IMR-90 (cell line): ENCODE measurements around the gene MTERF1. TPM values are rescaled to one million over a fixed set of nuclear protein-coding genes. Genes with fewer than 3 reads are reported as not detected.

ENCODE experiments used
- ATAC-seq: fragments of 200-7000 bp; cut with Tn5 transposase; 2 replicates; pipeline ENCODE4 v1.9.1; 2020; ENCODE audit warnings: low read depth, mild to moderate bottlenecking, moderate library complexity
- BruUV-seq: library from RNA; stranded (reverse); fragments of 400-500 nt; replicated peaks from 2 replicates; lab custom pipeline; 2021; lab: Mats Ljungman, UMichigan
- CTCF ChIA-PET: fragments of 300-600 bp; formaldehyde crosslinking; extraction: SDS; loops from one replicate; lab custom pipeline; 2021; ENCODE audit warnings: antibody characterized with exemption; lab: Yijun Ruan, JAX
- POLR2A ChIA-PET: fragments of 300-600 bp; sonication (Branson Sonifier 250); formaldehyde crosslinking; loops from one replicate; lab custom pipeline; 2022; ENCODE audit warnings: antibody characterized with exemption; ENCODE audit not compliant: unreplicated experiment; lab: Charles Lee
- DNase-seq: peaks from one replicate; pipeline ENCODE4 v3.0.0; 2013
- H2AFZ ChIP-seq: replicated peaks from 2 replicates; pipeline ENCODE3; 2013; ENCODE audit warnings: low read length, mild to moderate bottlenecking; ENCODE audit not compliant: poor library complexity
- H2AK5ac ChIP-seq: 2 replicates; pipeline ENCODE4 v1.6.1; 2013; ENCODE audit warnings: low read depth, low read length, inconsistent platforms
- H2AK9ac ChIP-seq: replicated peaks from 2 replicates; pipeline ENCODE3; 2013; ENCODE audit warnings: mild to moderate bottlenecking, low read depth, low read length, moderate library complexity; ENCODE audit not compliant: poor library complexity
- H2BK120ac ChIP-seq: 2 replicates; pipeline ENCODE4 v1.6.1; 2013; ENCODE audit warnings: low read depth, low read length, inconsistent platforms
- H2BK15ac ChIP-seq: 3 replicates; pipeline ENCODE4 v1.6.1; 2013; ENCODE audit warnings: low read depth, low read length, inconsistent platforms
- H2BK20ac ChIP-seq: 2 replicates; pipeline ENCODE4 v1.6.1; 2013; ENCODE audit warnings: low read depth, mild to moderate bottlenecking, inconsistent platforms, low read length, moderate library complexity
- H2BK5ac ChIP-seq: 2 replicates; pipeline ENCODE4 v1.6.1; 2013; ENCODE audit warnings: mild to moderate bottlenecking, low read depth, low read length, inconsistent platforms; ENCODE audit not compliant: poor library complexity, severe bottlenecking
- H3K14ac ChIP-seq: replicated peaks from 2 replicates; pipeline ENCODE4 v1.6.1; 2013; ENCODE audit warnings: low read depth, low read length, inconsistent platforms
- H3K18ac ChIP-seq: 2 replicates; pipeline ENCODE4 v1.6.1; 2013; ENCODE audit warnings: low read depth, low read length, control low read depth
- H3K23ac ChIP-seq: 2 replicates; pipeline ENCODE4 v1.6.1; 2013; ENCODE audit warnings: low read depth, low read length, inconsistent platforms
- H3K27ac ChIP-seq: 2 replicates; pipeline ENCODE4 v1.5.1; 2013; ENCODE audit warnings: mild to moderate bottlenecking, control low read depth, low read length; ENCODE audit not compliant: insufficient read depth
- H3K27me3 ChIP-seq: 2 replicates; pipeline ENCODE4 v1.6.1; 2013; ENCODE audit warnings: low read length; ENCODE audit not compliant: control insufficient read depth, insufficient read depth
- H3K36me3 ChIP-seq: 2 replicates; pipeline ENCODE4 v1.6.1; 2013; ENCODE audit warnings: low read length, mixed read lengths; ENCODE audit not compliant: control insufficient read depth, insufficient read depth
- H3K4ac ChIP-seq: 2 replicates; pipeline ENCODE4 v1.6.1; 2013; ENCODE audit warnings: low read depth, low read length, inconsistent platforms
- H3K4me1 ChIP-seq: 2 replicates; pipeline ENCODE4 v1.6.1; 2013; ENCODE audit warnings: low read length, mixed read lengths; ENCODE audit not compliant: control insufficient read depth, insufficient read depth
- H3K4me2 ChIP-seq: 2 replicates; pipeline ENCODE4 v1.6.1; 2013; ENCODE audit warnings: low read depth, mild to moderate bottlenecking, control low read depth, low read length, moderate library complexity
- H3K4me3 ChIP-seq: 2 replicates; pipeline ENCODE4 v1.5.1; 2013; ENCODE audit warnings: low read depth, mild to moderate bottlenecking, control low read depth, low read length, moderate library complexity; ENCODE audit not compliant: insufficient read depth
- H3K56ac ChIP-seq: 2 replicates; pipeline ENCODE4 v1.6.1; 2013; ENCODE audit warnings: low read length, inconsistent platforms; ENCODE audit not compliant: insufficient read depth; ENCODE audit errors: extremely low read depth
- H3K79me1 ChIP-seq, 2 experiments: 2 replicates each; pipeline ENCODE4 v1.6.1; 2013; ENCODE audit warnings: low read length in 2 of 2, inconsistent platforms in 1 of 2, low read depth in 1 of 2
- H3K9ac ChIP-seq: 2 replicates; pipeline ENCODE4 v1.6.1; 2013; ENCODE audit warnings: low read depth, low read length, control low read depth
- H3K9me1 ChIP-seq: 2 replicates; pipeline ENCODE4 v1.6.1; 2013; ENCODE audit warnings: low read length, inconsistent platforms; ENCODE audit not compliant: insufficient read depth
- H3K9me3 ChIP-seq: 2 replicates; pipeline ENCODE4 v1.6.1; 2013; ENCODE audit warnings: low read length; ENCODE audit not compliant: control insufficient read depth, insufficient read depth
- H4K20me1 ChIP-seq: 2 replicates; pipeline ENCODE4 v1.6.1; 2013; ENCODE audit warnings: low read length, inconsistent platforms; ENCODE audit not compliant: insufficient read depth
- H4K5ac ChIP-seq: 2 replicates; pipeline ENCODE4 v1.6.1; 2013; ENCODE audit warnings: mild to moderate bottlenecking, low read depth, low read length, control low read depth
- H4K8ac ChIP-seq, 2 experiments: 2 replicates each; pipeline ENCODE4 v1.6.1; 2013; ENCODE audit warnings: low read depth in 2 of 2, low read length in 2 of 2, control low read depth in 1 of 2, inconsistent platforms in 1 of 2
- H4K91ac ChIP-seq: 2 replicates; pipeline ENCODE4 v1.6.1; 2013; ENCODE audit warnings: low read depth, low read length, inconsistent platforms; ENCODE audit not compliant: insufficient read depth
- BHLHE40 ChIP-seq: fragments of 150-350 bp; IDR thresholded peaks from 2 replicates; pipeline ENCODE4 v1.6.1; 2016; ENCODE audit warnings: mild to moderate bottlenecking, low read depth, low read length
- CEBPB ChIP-seq: IDR thresholded peaks from 2 replicates; pipeline ENCODE4 v1.6.1; 2012; ENCODE audit warnings: low read depth, low read length, improper control_type of control experiment
- CHD1 ChIP-seq: IDR thresholded peaks from 2 replicates; pipeline ENCODE4 v1.6.1; 2012; ENCODE audit warnings: low read depth, low read length, improper control_type of control experiment
- FOS ChIP-seq: fragments of 150-350 bp; IDR thresholded peaks from 2 replicates; pipeline ENCODE4 v1.6.1; 2016; ENCODE audit warnings: low read depth, low read length
- MAZ ChIP-seq: IDR thresholded peaks from 2 replicates; pipeline ENCODE4 v1.6.1; 2012; ENCODE audit warnings: low read depth, mild to moderate bottlenecking, low read length, improper control_type of control experiment, moderate library complexity, borderline replicate concordance
- MXI1 ChIP-seq: IDR thresholded peaks from 2 replicates; pipeline ENCODE4 v1.6.1; 2012; ENCODE audit warnings: low read depth, mild to moderate bottlenecking, low read length, moderate library complexity, borderline replicate concordance
- POLR2A ChIP-seq: IDR thresholded peaks from 2 replicates; pipeline ENCODE4 v1.6.1; 2012; ENCODE audit warnings: mild to moderate bottlenecking, low read depth, low read length
- RAD21 ChIP-seq: IDR thresholded peaks from 2 replicates; pipeline ENCODE4 v1.6.1; 2012; ENCODE audit warnings: low read length, improper control_type of control experiment
- RCOR1 ChIP-seq: IDR thresholded peaks from 2 replicates; pipeline ENCODE4 v1.6.1; 2012; ENCODE audit warnings: mild to moderate bottlenecking, low read length, improper control_type of control experiment; ENCODE audit not compliant: insufficient replicate concordance
- RFX5 ChIP-seq: IDR thresholded peaks from 2 replicates; pipeline ENCODE4 v1.8.0; 2012; ENCODE audit warnings: low read depth, mild to moderate bottlenecking, low read length, moderate library complexity
- SMC3 ChIP-seq: fragments of 150-350 bp; IDR thresholded peaks from 2 replicates; pipeline ENCODE4 v1.6.1; 2016; ENCODE audit warnings: low read depth, mild to moderate bottlenecking, antibody characterized with exemption, low read length, moderate library complexity
- dilution Hi-C: fragments of 300-500 bp; cut with HindIII; formaldehyde crosslinking; loops from one replicate; pipeline ENCODE4 v1.14.3; 2018; ENCODE audit warnings: low sequenced_read_pairs; ENCODE audit not compliant: unreplicated experiment
- in situ Hi-C: fragments of 300-500 bp; cut with MboI; formaldehyde crosslinking; loops from 3 replicates; pipeline ENCODE4 v1.14.3; 2019; ENCODE audit warnings: low sequenced_read_pairs, inconsistent platforms, mixed read lengths
- intact Hi-C: fragments of 100-400 bp; cut with micrococcal nuclease; formaldehyde crosslinking; loops from 2 replicates; pipeline ENCODE4 v1.10.0; 2022
- polyA plus RNA-seq, 3 experiments: library from polyadenylated mRNA; depleted of rRNA; stranded (reverse); fragments of >200 nt; gene quantifications; 2 replicates each; pipeline ENCODE4 v1.2.3, GENCODE V29; 2012; ENCODE audit warnings: low replicate concordance in 1 of 3
- total RNA-seq: library from RNA; depleted of rRNA; stranded (reverse); fragments of >200 nt; gene quantifications from 2 replicates; pipeline ENCODE4 v1.2.3, GENCODE V29; 2012
- TF ChIP-seq, protein P1 (sequence below): conservative IDR thresholded peaks from 2 replicates; pipeline ENCODE4 v1.5.1; 2012; ENCODE audit warnings: mild to moderate bottlenecking, low read depth, low read length, improper control_type of control experiment
- TF ChIP-seq, protein P2 (sequence below): fragments of 150-350 bp; IDR thresholded peaks from 2 replicates; pipeline ENCODE4 v1.6.1; 2017; ENCODE audit warnings: mild to moderate bottlenecking, antibody characterized with exemption, low read length, low read depth
- TF ChIP-seq, protein P3 (sequence below): fragments of 150-350 bp; IDR thresholded peaks from 2 replicates; pipeline ENCODE4 v1.6.1; 2016; ENCODE audit warnings: low read depth, mild to moderate bottlenecking, low read length, moderate library complexity, borderline replicate concordance

MTERF1 gene
- total and polyA plus RNA-seq, 2 of the 4 experiments (the other 2 are of a cell fraction) = 7.0 to 7.3 TPM

DNA sequence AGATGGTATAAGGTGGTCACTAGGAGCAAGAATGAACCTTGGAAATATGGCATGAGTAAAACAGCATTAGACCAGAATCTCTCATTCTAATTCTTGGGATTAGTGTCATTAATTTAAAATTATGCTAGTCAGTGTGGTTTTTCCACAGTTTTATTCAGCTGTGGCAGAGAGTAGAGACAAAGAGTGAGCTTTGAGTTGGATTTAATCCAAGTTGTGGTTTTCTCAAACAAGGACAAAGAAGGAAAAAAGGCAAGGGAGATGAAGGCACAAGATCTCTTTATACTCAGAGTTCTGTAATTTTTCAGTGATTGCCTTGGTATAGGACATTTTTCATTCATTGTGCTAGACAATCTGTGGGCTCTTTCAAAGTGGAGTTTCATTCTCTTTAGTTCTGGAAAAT lies 32.0 kb upstream of the MTERF1 start:
- H2BK5ac ChIP-seq = no peak overlapping the region
- H3K4me2 ChIP-seq = no peak overlapping the region
- no peak overlapping the region for H3K18ac ChIP-seq
- BruUV-seq = no TSS peak
- H2AFZ ChIP-seq = no peak overlapping the region
- no peak for ATAC-seq
- no peak overlapping the region for H3K4ac ChIP-seq
- no peak overlapping the region for H2AK9ac ChIP-seq
- no peaks in the 10 kb centered on the region for H3K9me3 ChIP-seq
- H3K9me1 ChIP-seq = no peaks in the 10 kb centered on the region
- no peak overlapping the region for H4K91ac ChIP-seq
- H3K36me3 ChIP-seq = no peaks in the 10 kb centered on the region
- ChIA-PET POLR2A (no interaction called here), CTCF (interaction anchor here (1.7 kb wide), 1 partner anchor 32 kb away, joined by 4 read pairs; the partner anchor contains the start of gene MTERF1)
- H3K23ac ChIP-seq = no peak overlapping the region
- no peaks in the 10 kb centered on the region for H3K27me3 ChIP-seq
- in situ Hi-C loops (no loop called here), intact Hi-C loops (no loop called here), dilution Hi-C loops (no loop called here)
- no peaks in the 10 kb centered on the region for H4K20me1 ChIP-seq
- H3K9ac ChIP-seq = no peak overlapping the region
- no peak overlapping the region for H2AK5ac ChIP-seq
- no peak overlapping the region for H3K4me3 ChIP-seq
- no peak for TF ChIP-seq MXI1
- TF ChIP-seq RFX5 = no peak
- TF ChIP-seq, protein P1, sequence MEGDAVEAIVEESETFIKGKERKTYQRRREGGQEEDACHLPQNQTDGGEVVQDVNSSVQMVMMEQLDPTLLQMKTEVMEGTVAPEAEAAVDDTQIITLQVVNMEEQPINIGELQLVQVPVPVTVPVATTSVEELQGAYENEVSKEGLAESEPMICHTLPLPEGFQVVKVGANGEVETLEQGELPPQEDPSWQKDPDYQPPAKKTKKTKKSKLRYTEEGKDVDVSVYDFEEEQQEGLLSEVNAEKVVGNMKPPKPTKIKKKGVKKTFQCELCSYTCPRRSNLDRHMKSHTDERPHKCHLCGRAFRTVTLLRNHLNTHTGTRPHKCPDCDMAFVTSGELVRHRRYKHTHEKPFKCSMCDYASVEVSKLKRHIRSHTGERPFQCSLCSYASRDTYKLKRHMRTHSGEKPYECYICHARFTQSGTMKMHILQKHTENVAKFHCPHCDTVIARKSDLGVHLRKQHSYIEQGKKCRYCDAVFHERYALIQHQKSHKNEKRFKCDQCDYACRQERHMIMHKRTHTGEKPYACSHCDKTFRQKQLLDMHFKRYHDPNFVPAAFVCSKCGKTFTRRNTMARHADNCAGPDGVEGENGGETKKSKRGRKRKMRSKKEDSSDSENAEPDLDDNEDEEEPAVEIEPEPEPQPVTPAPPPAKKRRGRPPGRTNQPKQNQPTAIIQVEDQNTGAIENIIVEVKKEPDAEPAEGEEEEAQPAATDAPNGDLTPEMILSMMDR = no peak
- TF ChIP-seq, protein P2, sequence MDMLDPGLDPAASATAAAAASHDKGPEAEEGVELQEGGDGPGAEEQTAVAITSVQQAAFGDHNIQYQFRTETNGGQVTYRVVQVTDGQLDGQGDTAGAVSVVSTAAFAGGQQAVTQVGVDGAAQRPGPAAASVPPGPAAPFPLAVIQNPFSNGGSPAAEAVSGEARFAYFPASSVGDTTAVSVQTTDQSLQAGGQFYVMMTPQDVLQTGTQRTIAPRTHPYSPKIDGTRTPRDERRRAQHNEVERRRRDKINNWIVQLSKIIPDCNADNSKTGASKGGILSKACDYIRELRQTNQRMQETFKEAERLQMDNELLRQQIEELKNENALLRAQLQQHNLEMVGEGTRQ = no peak
- no peak for TF ChIP-seq CHD1
- TF ChIP-seq MAZ = no peak
- no peak for TF ChIP-seq FOS
- TF ChIP-seq BHLHE40 = no peak
- no peak for TF ChIP-seq CEBPB
- TF ChIP-seq RCOR1 = no peak
- TF ChIP-seq SMC3 = no peak
- no peak for TF ChIP-seq RAD21
- TF ChIP-seq, protein P3, sequence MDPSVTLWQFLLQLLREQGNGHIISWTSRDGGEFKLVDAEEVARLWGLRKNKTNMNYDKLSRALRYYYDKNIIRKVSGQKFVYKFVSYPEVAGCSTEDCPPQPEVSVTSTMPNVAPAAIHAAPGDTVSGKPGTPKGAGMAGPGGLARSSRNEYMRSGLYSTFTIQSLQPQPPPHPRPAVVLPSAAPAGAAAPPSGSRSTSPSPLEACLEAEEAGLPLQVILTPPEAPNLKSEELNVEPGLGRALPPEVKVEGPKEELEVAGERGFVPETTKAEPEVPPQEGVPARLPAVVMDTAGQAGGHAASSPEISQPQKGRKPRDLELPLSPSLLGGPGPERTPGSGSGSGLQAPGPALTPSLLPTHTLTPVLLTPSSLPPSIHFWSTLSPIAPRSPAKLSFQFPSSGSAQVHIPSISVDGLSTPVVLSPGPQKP = no peak
- no peak for TF ChIP-seq POLR2A
- peak; percentile 5 for DNase-seq
- H4K8ac ChIP-seq = no peak overlapping the region; a peak in 1 of 4 replicates
- H3K14ac ChIP-seq = no peak overlapping the region
- H3K4me1 ChIP-seq = peaks cover 7% of the 10 kb centered on the region
- H2BK15ac ChIP-seq = no peak overlapping the region
- H2BK20ac ChIP-seq = no peak overlapping the region
- H2BK120ac ChIP-seq = no peak overlapping the region
- H4K5ac ChIP-seq = peak overlapping the region; percentile 56; the same call in 1 of the 2 replicates
- H3K79me1 ChIP-seq = no peaks in the 10 kb centered on the region
- no peak overlapping the region for H3K56ac ChIP-seq
- H3K27ac ChIP-seq = no peak overlapping the region
